DND-41 (cell line): ENCODE results near the gene ASPDH.

ENCODE experiments used
- CTCF ChIP-seq: IDR thresholded peaks from 2 replicates; pipeline ENCODE4 v1.5.1; 2012; ENCODE audit warnings: borderline replicate concordance, low read length, moderate library complexity, mild to moderate bottlenecking; ENCODE audit not compliant: poor library complexity, severe bottlenecking; ENCODE audit errors: extremely low read depth
- EZH2 ChIP-seq: IDR thresholded peaks from 3 replicates; pipeline ENCODE4 v1.6.1; 2012; ENCODE audit warnings: borderline replicate concordance, low read depth, mild to moderate bottlenecking, moderate library complexity, low read length, inconsistent platforms; ENCODE audit not compliant: severe bottlenecking

GRCh38 chr19:50516964-50517703 lies 3.4 kb upstream of the ASPDH start:
- TF ChIP-seq CTCF: no peak
- no peak for TF ChIP-seq EZH2
